ENCODE measurements around the gene ARL16.

DNA sequence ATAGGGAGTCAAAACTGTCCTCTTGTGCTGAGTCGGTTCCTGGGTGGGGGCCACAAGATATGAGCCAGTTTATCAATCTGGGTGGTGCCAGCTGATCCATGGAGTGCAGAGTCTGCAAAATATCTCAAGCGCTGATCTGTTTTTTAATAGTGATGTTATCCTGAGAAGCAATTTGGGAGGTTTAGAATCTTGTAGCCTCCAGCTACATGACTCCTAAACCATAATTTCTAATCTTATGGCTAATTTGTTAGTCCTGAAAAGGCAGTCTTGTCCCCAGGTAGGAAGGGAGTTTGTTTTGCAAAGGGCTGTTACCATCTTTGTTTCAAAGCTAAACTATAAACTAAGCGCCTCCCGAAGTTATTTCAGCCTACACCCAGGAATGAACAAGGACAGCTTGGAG, 44.9 kb downstream of the ARL16 start:
- TF ChIP-seq TAF1 (IDR thresholded peaks at IDR 0.05; ENCODE audit: borderline replicate concordance, insufficient read depth, low read length) (no peak), POLR2AphosphoS5 (IDR thresholded peaks at IDR 0.05; ENCODE audit: low read depth, low read length) (no peak)
- TF ChIP-seq, protein P1, sequence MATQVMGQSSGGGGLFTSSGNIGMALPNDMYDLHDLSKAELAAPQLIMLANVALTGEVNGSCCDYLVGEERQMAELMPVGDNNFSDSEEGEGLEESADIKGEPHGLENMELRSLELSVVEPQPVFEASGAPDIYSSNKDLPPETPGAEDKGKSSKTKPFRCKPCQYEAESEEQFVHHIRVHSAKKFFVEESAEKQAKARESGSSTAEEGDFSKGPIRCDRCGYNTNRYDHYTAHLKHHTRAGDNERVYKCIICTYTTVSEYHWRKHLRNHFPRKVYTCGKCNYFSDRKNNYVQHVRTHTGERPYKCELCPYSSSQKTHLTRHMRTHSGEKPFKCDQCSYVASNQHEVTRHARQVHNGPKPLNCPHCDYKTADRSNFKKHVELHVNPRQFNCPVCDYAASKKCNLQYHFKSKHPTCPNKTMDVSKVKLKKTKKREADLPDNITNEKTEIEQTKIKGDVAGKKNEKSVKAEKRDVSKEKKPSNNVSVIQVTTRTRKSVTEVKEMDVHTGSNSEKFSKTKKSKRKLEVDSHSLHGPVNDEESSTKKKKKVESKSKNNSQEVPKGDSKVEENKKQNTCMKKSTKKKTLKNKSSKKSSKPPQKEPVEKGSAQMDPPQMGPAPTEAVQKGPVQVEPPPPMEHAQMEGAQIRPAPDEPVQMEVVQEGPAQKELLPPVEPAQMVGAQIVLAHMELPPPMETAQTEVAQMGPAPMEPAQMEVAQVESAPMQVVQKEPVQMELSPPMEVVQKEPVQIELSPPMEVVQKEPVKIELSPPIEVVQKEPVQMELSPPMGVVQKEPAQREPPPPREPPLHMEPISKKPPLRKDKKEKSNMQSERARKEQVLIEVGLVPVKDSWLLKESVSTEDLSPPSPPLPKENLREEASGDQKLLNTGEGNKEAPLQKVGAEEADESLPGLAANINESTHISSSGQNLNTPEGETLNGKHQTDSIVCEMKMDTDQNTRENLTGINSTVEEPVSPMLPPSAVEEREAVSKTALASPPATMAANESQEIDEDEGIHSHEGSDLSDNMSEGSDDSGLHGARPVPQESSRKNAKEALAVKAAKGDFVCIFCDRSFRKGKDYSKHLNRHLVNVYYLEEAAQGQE (IDR thresholded peaks at IDR 0.05; ENCODE audit: insufficient read depth in 1 of 2, low read depth in 2 of 2, low read length in 2 of 2), result no peak
